Hematopoietic multipotent progenitor cell treated with erythropoietin and hydrocortisone succinate and interleukin-3 and kit ligand, for 17 days (in vitro differentiated cells): Measurements from ENCODE around the gene ADAMTS17.

Experiments used
- DNase-seq: peaks from one replicate; pipeline ENCODE4 v3.0.0-alpha.2; 2015; ENCODE audit warnings: low spot score

ADAMTS17 gene

DNA sequence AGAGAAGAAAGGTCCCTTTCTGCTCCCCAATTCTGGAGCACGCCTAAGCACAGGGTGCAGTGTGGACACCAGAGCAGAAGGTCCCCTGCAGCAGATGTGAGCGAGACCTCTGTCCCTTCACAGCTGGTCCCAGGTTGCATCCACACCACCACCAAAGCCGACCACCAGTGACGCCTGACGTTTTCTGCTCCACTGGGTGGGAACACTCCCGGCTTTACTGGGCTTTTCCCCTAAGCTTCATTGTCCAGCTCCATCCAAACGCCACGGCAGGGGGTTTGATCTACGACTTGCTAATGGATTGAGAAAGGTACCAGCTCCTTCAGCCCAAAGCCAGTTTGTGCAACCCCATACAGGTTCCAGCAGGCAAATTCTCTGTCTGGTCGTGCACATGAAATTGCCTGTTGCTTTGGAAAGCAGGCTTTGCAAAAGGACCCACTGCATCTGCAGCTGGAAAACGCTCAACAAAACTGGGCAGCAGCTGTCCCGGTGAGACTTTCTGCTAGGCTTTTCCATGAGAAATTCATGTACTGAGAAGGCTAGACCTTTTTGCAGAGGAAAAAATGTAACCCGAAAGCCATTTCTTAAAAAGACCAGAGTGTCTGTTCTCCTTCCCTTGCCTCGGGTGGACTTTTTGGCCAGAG lies 31.1 kb downstream of the ADAMTS17 start:
- no peak for DNase-seq

DNA sequence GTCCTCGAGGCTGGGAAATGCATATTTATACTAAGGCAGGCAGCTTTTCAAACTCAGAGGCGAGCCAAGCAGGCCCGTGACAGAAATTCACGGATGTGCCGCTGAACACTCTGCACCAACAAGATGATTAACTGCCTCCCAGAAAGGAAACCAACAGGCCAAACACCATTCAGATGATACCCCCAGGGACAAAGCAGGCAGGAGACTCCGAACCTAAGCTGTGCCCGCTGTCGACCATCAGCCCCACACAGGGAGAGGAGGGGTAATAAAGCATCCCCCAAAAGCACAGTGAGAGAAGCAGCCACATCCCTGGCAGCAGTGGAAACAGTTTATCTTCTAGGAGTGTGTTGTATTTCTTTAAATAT lies 31.8 kb downstream of the ADAMTS17 start:
- no peak for DNase-seq

DNA sequence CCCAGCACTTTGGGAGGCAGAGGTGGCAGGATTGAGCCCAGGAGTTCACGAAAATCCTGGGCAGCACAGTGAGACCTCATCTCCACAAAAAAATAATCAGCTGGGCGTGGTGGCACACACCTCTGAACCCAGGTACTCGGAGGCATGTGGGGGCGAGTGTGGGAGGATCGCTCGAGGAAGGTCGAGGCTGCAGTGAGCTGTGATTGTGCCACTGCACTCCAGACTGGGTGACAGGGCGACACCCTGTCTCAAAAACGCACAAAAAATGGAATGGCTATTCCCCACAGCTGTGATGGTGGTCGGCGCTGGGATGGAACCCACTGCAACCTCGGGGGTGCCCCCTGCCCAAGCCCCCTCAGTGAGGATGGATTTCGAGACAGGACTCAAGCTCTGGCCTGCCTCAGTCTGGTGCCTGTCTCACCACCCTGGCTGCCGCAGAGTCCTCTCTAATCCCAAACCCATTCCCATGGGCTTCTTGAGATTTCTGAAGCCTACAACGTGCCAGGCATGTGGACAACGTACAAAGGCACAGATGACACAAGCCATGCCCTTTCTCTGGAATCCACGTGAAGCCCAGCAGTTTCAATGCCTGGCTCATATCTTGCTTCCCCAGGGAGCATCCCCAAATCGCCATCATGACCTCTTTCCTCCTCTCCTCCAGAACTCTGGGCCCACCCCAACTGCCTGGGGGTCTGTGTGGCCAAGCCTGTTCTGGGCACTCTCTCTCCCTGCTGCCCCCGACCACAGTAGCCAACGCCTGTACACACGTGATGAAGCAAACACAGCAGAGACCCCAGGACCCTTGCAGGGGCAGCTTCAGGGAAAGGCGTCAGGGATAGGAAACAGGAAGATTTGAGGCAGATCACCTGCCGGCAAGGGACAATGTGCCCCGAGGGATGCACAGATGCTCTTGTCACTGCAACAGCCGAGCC lies 32.4 kb downstream of the ADAMTS17 start:
- DNase-seq, result no peak

- DNase-seq, result no peak
Observed at GRCh38 chr15:100308608-100309007, 33.2 kb downstream of the ADAMTS17 start.

DNA sequence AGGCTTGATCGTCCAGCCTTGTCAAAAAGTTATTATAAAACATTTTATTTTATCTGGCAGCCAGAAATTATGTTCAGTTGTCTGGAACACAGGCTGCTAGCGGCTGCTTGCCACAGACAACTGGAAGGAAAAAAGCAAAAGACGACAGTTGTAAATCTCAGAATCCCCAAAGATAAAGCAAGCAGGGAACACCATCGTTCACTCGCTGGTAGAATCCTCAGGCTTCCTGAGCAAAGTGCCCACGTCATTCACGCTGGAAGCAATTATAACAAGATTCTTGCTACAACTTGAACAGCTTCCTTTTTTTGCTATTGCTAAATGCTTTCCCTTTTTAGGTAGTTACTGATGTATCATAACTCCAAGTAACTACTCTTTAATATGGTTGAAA lies 33.6 kb downstream of the ADAMTS17 start:
- DNase-seq, result no peak

DNA sequence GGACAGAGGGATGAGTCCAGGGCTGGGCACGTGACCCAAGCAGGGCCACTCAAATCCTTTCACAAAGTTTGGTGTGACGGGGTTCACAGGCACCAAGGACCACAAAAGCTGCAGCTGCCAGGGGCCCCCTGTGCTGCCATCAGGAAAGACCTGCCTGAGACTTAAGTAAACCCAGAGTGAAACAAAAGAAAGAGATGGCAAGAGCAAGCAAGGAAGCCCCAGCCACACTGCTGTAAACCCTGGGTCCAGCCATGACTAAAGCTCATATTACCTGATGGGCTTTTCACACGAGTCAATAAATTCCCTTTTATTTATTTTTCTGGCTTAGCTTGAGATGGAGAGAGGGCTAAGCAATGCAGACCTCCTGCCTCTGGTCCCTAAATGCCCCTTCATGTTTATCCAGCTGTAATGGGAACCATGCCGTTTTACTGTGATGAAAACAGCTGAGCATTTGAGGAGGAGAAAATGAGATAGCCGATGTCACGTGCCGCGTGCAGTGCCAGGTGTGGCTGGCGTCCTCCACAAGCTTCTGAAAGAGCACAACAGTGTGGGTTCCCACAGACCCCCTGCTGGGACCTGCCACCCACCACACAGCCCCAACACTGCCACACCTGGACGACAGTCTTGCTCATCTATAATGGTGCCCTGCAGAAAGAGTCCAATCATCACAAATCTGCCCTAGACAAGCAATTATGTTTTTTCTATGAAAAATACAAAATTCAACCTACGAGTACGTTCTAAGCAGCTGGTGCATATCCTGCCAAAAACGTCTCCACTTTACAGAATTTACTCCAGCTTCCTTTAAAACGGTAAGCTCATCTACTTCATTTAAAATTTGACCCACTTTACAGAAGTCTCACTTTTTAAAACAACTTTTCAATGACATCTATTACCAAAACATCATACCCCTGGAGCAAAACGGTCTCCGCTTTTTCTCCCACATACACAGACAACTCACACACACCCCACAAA lies 34.2 kb downstream of the ADAMTS17 start:
- no peak for DNase-seq

DNA sequence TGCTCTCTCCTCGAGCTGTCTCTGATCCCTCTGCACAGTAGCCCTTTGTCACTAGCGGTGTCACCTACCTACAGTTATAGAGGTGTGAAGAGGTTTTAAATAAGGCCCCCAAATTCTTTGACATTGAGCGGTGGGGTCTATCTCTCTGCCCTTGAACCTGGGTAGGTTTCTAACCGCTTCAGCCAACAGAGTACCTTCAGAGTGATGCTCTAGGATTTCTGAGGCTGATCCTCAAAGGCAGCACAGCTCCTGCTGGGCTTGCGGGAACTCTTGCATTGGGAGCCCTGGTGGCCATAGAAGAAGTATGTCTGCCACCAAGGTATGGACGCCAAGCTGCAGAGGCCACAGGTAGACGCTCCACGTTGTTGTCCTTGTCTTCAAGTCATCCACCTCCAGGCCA lies 35.7 kb downstream of the ADAMTS17 start:
- DNase-seq, result no peak

GRCh38 chr15:100301910-100302431 lies 39.8 kb downstream of the ADAMTS17 start:
- DNase-seq, result no peak

GRCh38 chr15:100298257-100298656 lies 43.5 kb downstream of the ADAMTS17 start:
- DNase-seq, result no peak

DNA sequence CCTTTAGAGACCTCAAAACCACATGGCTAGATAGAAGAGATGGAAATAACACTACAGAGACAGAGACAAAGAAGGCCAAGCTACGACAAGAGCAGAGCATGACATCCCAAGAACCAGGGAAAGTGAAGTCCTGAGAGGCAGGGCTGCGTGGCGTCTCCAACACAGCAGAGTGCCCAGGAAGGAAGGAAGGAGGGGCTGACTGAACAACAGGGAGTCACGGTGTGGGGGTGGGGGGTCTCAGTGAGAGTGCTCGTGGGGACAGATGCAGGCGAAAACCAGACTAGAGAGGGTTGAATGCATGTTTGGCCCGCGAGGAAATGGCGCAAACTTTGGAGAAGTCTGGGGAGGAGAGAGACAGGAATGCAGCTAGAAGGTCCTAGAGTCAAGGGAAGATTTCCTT lies 44.0 kb downstream of the ADAMTS17 start:
- no peak for DNase-seq

GRCh38 chr15:100295939-100296565 lies 45.7 kb downstream of the ADAMTS17 start:
- no peak for DNase-seq

GRCh38 chr15:100292010-100292409 lies 49.8 kb downstream of the ADAMTS17 start:
- DNase-seq, result no peak

DNA sequence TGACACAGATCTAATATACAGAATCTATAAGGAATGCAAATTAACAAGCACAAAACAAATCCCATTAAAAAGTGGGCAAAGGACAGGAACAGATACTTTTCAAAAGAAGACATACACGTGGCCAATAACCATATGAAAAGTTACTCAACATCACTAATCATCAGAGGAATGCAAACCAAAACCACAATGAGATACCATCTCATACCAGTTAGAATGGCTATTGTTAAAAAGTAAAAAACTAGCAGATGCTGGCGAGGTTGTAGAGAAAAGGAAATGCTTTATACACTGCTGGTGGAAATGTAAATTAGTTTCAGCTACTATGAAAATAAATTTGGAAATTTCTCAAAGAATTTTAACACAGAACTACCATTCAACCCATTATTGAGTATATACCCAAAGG lies 50.7 kb downstream of the ADAMTS17 start:
- no peak for DNase-seq

GRCh38 chr15:100285641-100286295 lies 56.0 kb downstream of the ADAMTS17 start:
- no peak for DNase-seq

GRCh38 chr15:100284701-100285100 lies 57.1 kb downstream of the ADAMTS17 start:
- DNase-seq, result no peak

GRCh38 chr15:100284191-100284590 lies 57.6 kb downstream of the ADAMTS17 start:
- no peak for DNase-seq

DNA sequence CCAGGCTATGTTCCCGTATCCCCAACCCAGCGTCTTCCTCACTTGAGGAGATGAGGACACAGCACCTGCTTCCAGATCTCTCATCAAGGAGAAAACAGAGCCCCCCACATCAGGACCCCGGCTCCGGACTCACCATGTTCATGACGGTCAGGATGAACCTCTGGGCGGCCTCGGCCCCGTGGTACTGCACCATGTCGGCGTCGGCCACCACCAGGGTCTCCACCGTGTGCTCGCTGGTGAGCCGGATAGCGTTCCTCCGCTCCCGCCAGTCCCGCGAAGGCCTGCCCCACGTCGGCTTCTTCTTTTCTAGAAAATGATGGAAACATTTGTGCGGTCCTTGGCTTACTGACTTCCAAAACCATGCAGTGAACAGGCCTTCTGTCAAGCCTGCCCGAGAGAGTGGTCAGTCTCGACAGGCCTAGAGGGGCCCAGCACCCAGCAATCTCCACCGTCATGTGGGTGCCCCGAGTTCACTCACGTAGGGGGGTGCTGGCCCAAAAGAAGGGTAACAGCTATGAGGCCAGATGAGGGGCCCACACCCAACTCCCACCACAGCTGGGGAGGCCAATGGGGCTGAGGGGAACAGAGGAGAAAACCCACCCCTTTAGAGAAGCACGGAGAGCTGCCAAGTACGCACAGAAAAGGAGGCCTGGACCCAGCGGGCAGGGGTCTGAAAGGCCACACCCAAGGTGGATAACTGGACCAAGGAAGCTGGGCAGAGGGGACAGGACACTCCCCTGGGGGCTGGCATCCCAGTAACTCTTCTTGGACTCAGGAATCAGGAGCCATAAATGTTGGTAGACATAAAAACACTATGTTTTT lies 60.5 kb downstream of the ADAMTS17 start:
- no peak for DNase-seq

GRCh38 chr15:100279849-100280248 lies 61.9 kb downstream of the ADAMTS17 start:
- DNase-seq, result no peak

DNA sequence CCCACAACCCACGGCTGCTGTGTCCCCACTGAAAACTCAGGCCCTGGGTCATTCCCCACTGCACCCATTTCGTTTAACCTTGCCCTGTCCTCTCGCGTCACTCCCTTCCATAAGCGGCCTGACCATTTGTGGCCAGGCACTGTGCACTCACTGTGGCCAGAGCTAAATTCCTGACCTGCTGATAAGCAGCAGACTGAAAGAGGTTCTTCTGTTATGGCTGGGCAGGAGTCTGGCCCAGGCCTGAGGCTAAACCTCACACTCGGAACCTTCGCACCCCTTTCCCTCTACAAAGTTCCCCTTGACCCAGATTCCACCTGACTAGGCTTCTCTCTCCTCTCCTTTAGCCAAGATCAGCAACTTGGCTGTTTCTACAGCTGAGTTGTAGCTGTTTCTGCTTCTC lies 62.3 kb downstream of the ADAMTS17 start:
- no peak for DNase-seq
